Fibroblast of pulmonary artery (primary cell): ENCODE data around the gene NF2.

Source experiments
- DNase-seq: peaks from one replicate; pipeline ENCODE4 v3.0.0-alpha.2; 2010; ENCODE audit warnings: low read depth
- H3K4me3 ChIP-seq: replicated peaks from 2 replicates; pipeline ENCODE4 v1.5.1; 2011; ENCODE audit warnings: low read depth, mild to moderate bottlenecking, control low read depth, low read length, moderate library complexity
- CTCF ChIP-seq: IDR thresholded peaks from 2 replicates; pipeline ENCODE4 v1.5.1; 2011; ENCODE audit warnings: mild to moderate bottlenecking, control low read depth, low read length, inconsistent platforms; ENCODE audit errors: missing control alignments

NF2 gene

GRCh38 chr22:29615705-29616327 lies 12.4 kb downstream of the NF2 start:
- TF ChIP-seq CTCF, result no peak
- no peak overlapping the region for H3K4me3 ChIP-seq
- no peak for DNase-seq

GRCh38 chr22:29617922-29618629 lies 14.6 kb downstream of the NF2 start:
- H3K4me3 ChIP-seq, result no peak overlapping the region
- DNase-seq, result peak; percentile 46
- TF ChIP-seq CTCF, result no peak

GRCh38 chr22:29621761-29622526 lies 18.5 kb downstream of the NF2 start:
- peak; percentile 92 for DNase-seq
- TF ChIP-seq CTCF, result no peak
- H3K4me3 ChIP-seq, result peak overlapping the region; percentile 19

GRCh38 chr22:29623059-29623458 lies 19.6 kb downstream of the NF2 start:
- no peak overlapping the region for H3K4me3 ChIP-seq
- TF ChIP-seq CTCF, result no peak
- DNase-seq, result no peak

- DNase-seq, result no peak
- no peak overlapping the region for H3K4me3 ChIP-seq
- no peak for TF ChIP-seq CTCF
Measured at GRCh38 chr22:29623553-29624169, 20.2 kb downstream of the NF2 start.

- TF ChIP-seq CTCF, result peak; percentile 93
- H3K4me3 ChIP-seq, result no peak overlapping the region
- peak; percentile 77 for DNase-seq
Measured at GRCh38 chr22:29625090-29625825, 21.8 kb downstream of the NF2 start.
